ENCODE data around the gene JPH4. TPM values are rescaled to one million over a fixed set of nuclear protein-coding genes. Genes with fewer than 3 reads are reported as not detected.
A peak's percentile ranks its signal among the peaks of the same experiment; 100 is the strongest.

JPH4 gene
- total RNA-seq = under 1 TPM in 1 of 2 donors, not detected in 1; 0.39 TPM

GRCh38 chr14:23578560-23579310 is at the start of gene JPH4:
Gene JPH4, minus strand, starts transcription at chr14:23578790. Its CDS starts 1,337 bp downstream, at chr14:23577453.
- DNase-seq (ENCODE audit: low spot score) = peak; percentile 54
- Histone ChIP-seq H3K9me3 (no peaks in the 10 kb centered on the region), H3K4me1 (peaks cover 0 to 24% of the 10 kb centered on the region in 2 donors), H3K4me3 (peak within 1 kb of the TSS in 1 of 2 donors; percentile 2), H3K27ac (no peak within 1 kb of the TSS), H3K36me3 (no peaks in the 10 kb centered on the region), H3K27me3 (peaks cover 15 to 38% of the 10 kb centered on the region in 2 donors)
- TF ChIP-seq, protein P1, sequence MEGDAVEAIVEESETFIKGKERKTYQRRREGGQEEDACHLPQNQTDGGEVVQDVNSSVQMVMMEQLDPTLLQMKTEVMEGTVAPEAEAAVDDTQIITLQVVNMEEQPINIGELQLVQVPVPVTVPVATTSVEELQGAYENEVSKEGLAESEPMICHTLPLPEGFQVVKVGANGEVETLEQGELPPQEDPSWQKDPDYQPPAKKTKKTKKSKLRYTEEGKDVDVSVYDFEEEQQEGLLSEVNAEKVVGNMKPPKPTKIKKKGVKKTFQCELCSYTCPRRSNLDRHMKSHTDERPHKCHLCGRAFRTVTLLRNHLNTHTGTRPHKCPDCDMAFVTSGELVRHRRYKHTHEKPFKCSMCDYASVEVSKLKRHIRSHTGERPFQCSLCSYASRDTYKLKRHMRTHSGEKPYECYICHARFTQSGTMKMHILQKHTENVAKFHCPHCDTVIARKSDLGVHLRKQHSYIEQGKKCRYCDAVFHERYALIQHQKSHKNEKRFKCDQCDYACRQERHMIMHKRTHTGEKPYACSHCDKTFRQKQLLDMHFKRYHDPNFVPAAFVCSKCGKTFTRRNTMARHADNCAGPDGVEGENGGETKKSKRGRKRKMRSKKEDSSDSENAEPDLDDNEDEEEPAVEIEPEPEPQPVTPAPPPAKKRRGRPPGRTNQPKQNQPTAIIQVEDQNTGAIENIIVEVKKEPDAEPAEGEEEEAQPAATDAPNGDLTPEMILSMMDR (IDR thresholded peaks at IDR 0.05) = no peak

- no peak for DNase-seq (ENCODE audit: low spot score)
- TF ChIP-seq, protein P1 (IDR thresholded peaks at IDR 0.05) = no peak
- Histone ChIP-seq H3K36me3 (no peaks in the 10 kb centered on the region), H3K4me3 (no peak overlapping the region), H3K27ac (no peak overlapping the region), H3K9me3 (peaks cover 0 to 14% of the 10 kb centered on the region in 2 donors), H3K4me1 (peaks cover 0 to 9% of the 10 kb centered on the region in 2 donors), H3K27me3 (no peaks in the 10 kb centered on the region)
Observed at GRCh38 chr14:23627961-23628360, 49.4 kb upstream of the JPH4 start.

GRCh38 chr14:23626946-23627345 is 48.4 kb upstream of the JPH4 start:
- TF ChIP-seq, protein P1 (IDR thresholded peaks at IDR 0.05) = no peak
- peaks cover 0 to 5% of the 10 kb centered on the region in 2 donors for H3K4me1 ChIP-seq

DNA sequence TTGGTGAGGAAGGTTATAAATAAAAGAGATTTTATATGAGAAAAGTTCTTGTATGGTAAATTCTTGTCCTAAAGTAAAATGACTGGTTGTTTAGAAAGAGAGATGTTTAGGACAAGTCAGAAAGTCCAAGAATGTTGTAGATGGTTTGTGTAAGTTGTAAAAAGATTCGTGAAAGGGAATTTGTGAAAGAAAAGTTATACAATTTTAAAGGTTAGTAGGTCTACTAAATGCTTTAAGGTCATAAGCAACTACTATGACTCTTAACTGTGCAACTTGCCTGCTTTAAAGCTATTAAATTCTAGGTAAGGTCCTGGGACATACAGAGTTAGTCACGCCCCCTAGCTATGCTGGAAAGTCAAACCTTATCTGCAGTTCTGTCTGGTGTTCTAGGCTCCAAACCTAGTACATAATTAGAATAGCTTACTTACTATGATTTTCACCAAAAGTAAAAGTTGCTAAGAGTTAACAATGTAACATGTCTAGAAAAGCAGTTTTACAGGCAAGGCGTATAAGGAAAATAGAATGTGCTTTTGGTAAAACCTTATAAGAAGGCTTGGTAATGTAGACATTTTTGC is 46.3 kb upstream of the JPH4 start:
- no peaks in the 10 kb centered on the region for H3K27me3 ChIP-seq
- no peaks in the 10 kb centered on the region for H3K36me3 ChIP-seq
- no peak overlapping the region for H3K27ac ChIP-seq
- TF ChIP-seq, protein P1 (IDR thresholded peaks at IDR 0.05) = no peak
- no peak overlapping the region for H3K4me3 ChIP-seq
- peaks cover 0 to 14% of the 10 kb centered on the region in 2 donors for H3K9me3 ChIP-seq
- DNase-seq (ENCODE audit: low spot score) = no peak
- no peaks in the 10 kb centered on the region for H3K4me1 ChIP-seq

More at GRCh38 chr14:23626946-23627345, 48.4 kb upstream of the JPH4 start:
- Histone ChIP-seq H3K27ac (no peak overlapping the region), H3K4me3 (no peak overlapping the region), H3K36me3 (no peaks in the 10 kb centered on the region), H3K9me3 (peaks cover 0 to 14% of the 10 kb centered on the region in 2 donors), H3K27me3 (no peaks in the 10 kb centered on the region)
- no peak for DNase-seq (ENCODE audit: low spot score)

- H3K4me1 ChIP-seq = no peaks in the 10 kb centered on the region
- no peak for DNase-seq (ENCODE audit: low spot score)
- no peak overlapping the region for H3K4me3 ChIP-seq
- no peak overlapping the region for H3K27ac ChIP-seq
- TF ChIP-seq, protein P1 (IDR thresholded peaks at IDR 0.05) = no peak
- no peaks in the 10 kb centered on the region for H3K27me3 ChIP-seq
- peaks cover 0 to 14% of the 10 kb centered on the region in 2 donors for H3K9me3 ChIP-seq
- no peaks in the 10 kb centered on the region for H3K36me3 ChIP-seq
Observed at GRCh38 chr14:23623962-23624361, 45.4 kb upstream of the JPH4 start.
